T-cell (primary cell): ENCODE data around the gene H2BK1. TPM values are rescaled to one million over a fixed set of nuclear protein-coding genes. Genes with fewer than 3 reads are reported as not detected.

Experiments used
- ATAC-seq, 4 experiments: fragments of 200-7000 bp in 3 of 4; fragments of 150-1000 bp in 1 of 4; cut with Tn5 transposase; replicated peaks in 1 of 4; 1 replicate in 3 of 4; 2 replicates in 1 of 4; pipeline ENCODE4 v1.10.0; 2021; ENCODE audit warnings: moderate library complexity in 3 of 4, mild to moderate bottlenecking in 2 of 4, moderate number of reproducible peaks in 1 of 4
- CTCF ChIA-PET, 2 donors: fragments of 300-600 bp; sonication (Branson Sonifier 250); formaldehyde crosslinking; loops; one replicate each; lab custom pipeline; 2022; ENCODE audit warnings: antibody characterized with exemption in 2 of 2; lab: Charles Lee
- POLR2A ChIA-PET, 2 donors: fragments of 300-600 bp; sonication (Branson Sonifier 250); formaldehyde crosslinking; loops; one replicate each; lab custom pipeline; 2022; ENCODE audit warnings: antibody characterized with exemption in 2 of 2; lab: Charles Lee
- DNase-seq, 35 experiments: peaks; one replicate each; pipeline versions ENCODE4 v3.0.0 to v3.0.0-alpha.2; 2013 to 2023
- H3K27ac ChIP-seq: one replicate; pipeline ENCODE4 v1.5.1; 2013; ENCODE audit warnings: low read length
- H3K27me3 ChIP-seq, 2 experiments: replicated peaks in 1 of 2; 1 replicate in 1 of 2; 2 replicates in 1 of 2; pipeline versions ENCODE4 v1.6.1 to v1.7.0; 2013; ENCODE audit warnings: low read length in 1 of 2, mixed read lengths in 1 of 2; ENCODE audit not compliant: control insufficient read depth in 2 of 2, insufficient read depth in 2 of 2; ENCODE audit errors: extremely low read depth in 1 of 2
- H3K36me3 ChIP-seq, 2 donors: 1 replicate in 1 of 2; 2 replicates in 1 of 2; pipeline versions ENCODE4 v1.6.1 to v1.7.0; 2013; ENCODE audit warnings: low read length in 1 of 2; ENCODE audit not compliant: control insufficient read depth in 2 of 2, insufficient read depth in 1 of 2; ENCODE audit errors: extremely low read depth in 1 of 2
- H3K4me1 ChIP-seq, 2 experiments: 1 replicate in 1 of 2; 2 replicates in 1 of 2; pipeline versions ENCODE4 v1.6.1 to v1.7.0; 2013; ENCODE audit warnings: low read length in 2 of 2, mixed read lengths in 1 of 2; ENCODE audit not compliant: insufficient read depth in 2 of 2, control insufficient read depth in 1 of 2; ENCODE audit errors: extremely low read depth in 1 of 2
- H3K4me3 ChIP-seq, 2 donors: 1 replicate in 1 of 2; 2 replicates in 1 of 2; pipeline versions ENCODE4 v1.5.1 to v1.7.0; 2013; ENCODE audit warnings: mild to moderate bottlenecking in 2 of 2, low read length in 1 of 2, moderate library complexity in 1 of 2; ENCODE audit not compliant: control insufficient read depth in 1 of 2; ENCODE audit errors: extremely low read depth in 1 of 2
- H3K9me3 ChIP-seq: 2 replicates; pipeline ENCODE4 v1.7.0; 2013
- H3K27ac Mint-ChIP-seq, 2 donors: one replicate each; pipeline ENCODE4 v1.8.0; 2020 to 2021; ENCODE audit warnings: mild to moderate bottlenecking in 2 of 2, mixed read lengths in 2 of 2
- H3K27me3 Mint-ChIP-seq, 2 donors: one replicate each; pipeline ENCODE4 v1.8.0; 2021 to 2022; ENCODE audit warnings: mixed read lengths in 2 of 2
- H3K36me3 Mint-ChIP-seq: one replicate; pipeline ENCODE4 v1.8.0; 2021; ENCODE audit warnings: mixed read lengths
- H3K4me1 Mint-ChIP-seq, 3 donors: one replicate each; pipeline ENCODE4 v1.8.0; 2020 to 2022; ENCODE audit warnings: mixed read lengths in 3 of 3, mild to moderate bottlenecking in 1 of 3
- H3K4me3 Mint-ChIP-seq, 3 donors: one replicate each; pipeline ENCODE4 v1.8.0; 2020 to 2022; ENCODE audit warnings: mild to moderate bottlenecking in 3 of 3, mixed read lengths in 3 of 3, moderate library complexity in 3 of 3
- H3K9me3 Mint-ChIP-seq, 3 donors: one replicate each; pipeline ENCODE4 v1.8.0; 2020 to 2022; ENCODE audit warnings: mixed read lengths in 3 of 3
- WGBS: methylation state at CpG from one replicate; pipeline ENCODE4 v1.1.5; 2013; ENCODE audit warnings: missing lambda C conversion rate; ENCODE audit not compliant: insufficient coverage; 5-methylcytosine and 5-hydroxymethylcytosine counted together
- total RNA-seq, 35 experiments: library from RNA in 6 of 35; stranded (reverse) in 6 of 35; fragments of 120-200 nt in 1 of 35; gene quantifications; one replicate each; pipeline versions ENCODE4 v1.2.1 to v1.2.4 and lab custom pipeline; 2013 to 2026

H2BK1 gene
- total RNA-seq, 5 donors from 2014 or later (not counting 1 experiment from before 2014, with no cell fraction given): 3.1 to 7.7 (median 5.1) TPM

- POLR2A ChIA-PET: no interaction called here
- no peaks in the 10 kb centered on the region for H3K27me3 Mint-ChIP-seq
These were observed 13.4 kb upstream of the H2BK1 start for GRCh38 chr7:151223728-151224127.

GRCh38 chr7:151218170-151218569 is 7.9 kb upstream of the H2BK1 start:
- Histone ChIP-seq H3K4me1 (no peaks in the 10 kb centered on the region), H3K9me3 (no peaks in the 10 kb centered on the region), H3K4me3 (no peak overlapping the region), H3K27ac (no peak overlapping the region), H3K36me3 (peaks cover 29 to 90% of the 10 kb centered on the region in 2 donors), H3K27me3 (no peaks in the 10 kb centered on the region)
- Mint-ChIP-seq H3K27ac (no peak overlapping the region), H3K4me3 (no peak overlapping the region), H3K27me3 (no peaks in the 10 kb centered on the region), H3K4me1 (peaks cover 0 to 2% (median 0%) of the 10 kb centered on the region in 3 donors), H3K36me3 (peaks cover 64% of the 10 kb centered on the region), H3K9me3 (no peaks in the 10 kb centered on the region)
- no peak for ATAC-seq
- ChIA-PET CTCF (interaction anchor here in 1 of 2 donors (0.6 kb wide), 1 partner anchor 68 kb away, joined by 3 read pairs; no protein-coding TSS in a partner anchor), POLR2A (no interaction called here)
- no peak for DNase-seq
- 98% methylated on average over 8 of the region's 9 CpGs for WGBS

More at GRCh38 chr7:151223728-151224127, 13.4 kb upstream of the H2BK1 start:
- Histone ChIP-seq H3K27ac (no peak overlapping the region), H3K9me3 (no peaks in the 10 kb centered on the region), H3K36me3 (peaks cover 13 to 62% of the 10 kb centered on the region in 2 donors), H3K27me3 (no peaks in the 10 kb centered on the region), H3K4me3 (no peak overlapping the region), H3K4me1 (peaks cover 11 to 21% of the 10 kb centered on the region in 2 experiments)
- Mint-ChIP-seq H3K36me3 (peaks cover 53% of the 10 kb centered on the region), H3K4me3 (no peak overlapping the region), H3K9me3 (no peaks in the 10 kb centered on the region), H3K4me1 (peaks cover 39 to 45% (median 44%) of the 10 kb centered on the region in 3 donors), H3K27ac (no peak overlapping the region)
- WGBS: 100% methylated on average over 7 of the region's 14 CpGs
- DNase-seq (no peak), ATAC-seq (no peak)
- CTCF ChIA-PET: no interaction called here

- Mint-ChIP-seq H3K27me3 (no peaks in the 10 kb centered on the region), H3K9me3 (no peaks in the 10 kb centered on the region), H3K4me3 (no peak overlapping the region), H3K27ac (no peak overlapping the region), H3K4me1 (peaks cover 0 to under 1% (median 0%) of the 10 kb centered on the region in 3 donors), H3K36me3 (peaks cover 52% of the 10 kb centered on the region)
- DNase-seq (no peak), ATAC-seq (no peak)
- Histone ChIP-seq H3K4me1 (no peaks in the 10 kb centered on the region), H3K36me3 (peaks cover 24 to 72% of the 10 kb centered on the region in 2 donors), H3K27me3 (no peaks in the 10 kb centered on the region), H3K4me3 (no peak overlapping the region), H3K27ac (no peak overlapping the region), H3K9me3 (no peaks in the 10 kb centered on the region)
- ChIA-PET POLR2A (no interaction called here), CTCF (no interaction called here)
- WGBS: 100% methylated on average over 1 of the region's 5 CpGs
These were observed 5.1 kb upstream of the H2BK1 start for GRCh38 chr7:151215396-151215795.

- no peak overlapping the region for H3K4me3 ChIP-seq
- Mint-ChIP-seq H3K4me3 (no peak overlapping the region), H3K27ac (no peak overlapping the region), H3K36me3 (peaks cover 48% of the 10 kb centered on the region), H3K9me3 (no peaks in the 10 kb centered on the region), H3K27me3 (no peaks in the 10 kb centered on the region), H3K4me1 (peaks cover 0 to 3% (median 3%) of the 10 kb centered on the region in 3 donors)
- ChIA-PET POLR2A (no interaction called here), CTCF (interaction anchor here in 1 of 2 donors (0.6 kb wide), 1 partner anchor 141 kb away, joined by 3 read pairs; no protein-coding TSS in a partner anchor)
- no peaks in the 10 kb centered on the region for H3K27me3 ChIP-seq
- 89% methylated on average over 3 of the region's 3 CpGs for WGBS
- ATAC-seq (no peak), DNase-seq (no peak)
- peaks cover 17 to 57% of the 10 kb centered on the region in 2 donors for H3K36me3 ChIP-seq
- H3K9me3 ChIP-seq: no peaks in the 10 kb centered on the region
- H3K4me1 ChIP-seq: peaks cover 0 to 7% of the 10 kb centered on the region in 2 experiments
- H3K27ac ChIP-seq: no peak overlapping the region
These were observed 3.5 kb upstream of the H2BK1 start for GRCh38 chr7:151213826-151214225.

GRCh38 chr7:151212626-151213025 is 2.3 kb upstream of the H2BK1 start:
- H3K36me3 Mint-ChIP-seq: peaks cover 36% of the 10 kb centered on the region
- H3K4me3 Mint-ChIP-seq: no peak overlapping the region
- Histone ChIP-seq H3K36me3 (peaks cover 9 to 45% of the 10 kb centered on the region in 2 donors), H3K27me3 (no peaks in the 10 kb centered on the region), H3K4me1 (peaks cover 0 to 16% of the 10 kb centered on the region in 2 experiments), H3K4me3 (no peak overlapping the region), H3K9me3 (no peaks in the 10 kb centered on the region), H3K27ac (no peak overlapping the region)
- ATAC-seq (no peak), DNase-seq (no peak)
- H3K9me3 Mint-ChIP-seq: no peaks in the 10 kb centered on the region
- H3K27me3 Mint-ChIP-seq: no peaks in the 10 kb centered on the region
- ChIA-PET POLR2A (no interaction called here), CTCF (no interaction called here)
- H3K4me1 Mint-ChIP-seq: peaks cover 9 to 14% (median 12%) of the 10 kb centered on the region in 3 donors
- WGBS: 90% methylated on average over 3 of the region's 5 CpGs
- no peak overlapping the region for H3K27ac Mint-ChIP-seq

- peaks cover 3 to 29% of the 10 kb centered on the region in 2 experiments for H3K4me1 ChIP-seq
- H3K9me3 ChIP-seq: no peaks in the 10 kb centered on the region
- no peak for DNase-seq
- Mint-ChIP-seq H3K4me3 (no peak overlapping the region), H3K27me3 (no peaks in the 10 kb centered on the region), H3K27ac (no peak overlapping the region), H3K4me1 (peaks cover 23 to 28% (median 24%) of the 10 kb centered on the region in 3 donors), H3K36me3 (peaks cover 35% of the 10 kb centered on the region), H3K9me3 (no peaks in the 10 kb centered on the region)
- H3K4me3 ChIP-seq: no peak overlapping the region
- POLR2A ChIA-PET: no interaction called here
- no peak for ATAC-seq
- CTCF ChIA-PET: interaction anchor here in 1 of 2 donors (0.5 kb wide), 1 partner anchor 44 kb away, joined by 4 read pairs; no protein-coding TSS in a partner anchor
- no peaks in the 10 kb centered on the region for H3K27me3 ChIP-seq
- peaks cover 8 to 35% of the 10 kb centered on the region in 2 donors for H3K36me3 ChIP-seq
- no peak overlapping the region for H3K27ac ChIP-seq
- WGBS: 100% methylated on average over 1 of the region's 3 CpGs
These were observed 976 bp upstream of the H2BK1 start for GRCh38 chr7:151211155-151211772.
